ENCODE results near the gene SLC5A10.
"Not testable (repeated sequence)": the region's sequence is repeated elsewhere in the genome, so short reads cannot be mapped to it uniquely, and the experiment has no call there.

Gene SLC5A10

GRCh38 chr17:19021011-19021621 is 69.2 kb downstream of the SLC5A10 start:
- not testable (repeated sequence) for DNase-seq

- DNase-seq = peak; percentile 43
Observed at GRCh38 chr17:19021622-19022083, 69.7 kb downstream of the SLC5A10 start.

- DNase-seq = no peak
Observed at GRCh38 chr17:19022128-19022527, 70.2 kb downstream of the SLC5A10 start.

- DNase-seq = no peak
Observed at GRCh38 chr17:19022747-19023146, 70.8 kb downstream of the SLC5A10 start.

GRCh38 chr17:19023209-19023999 is 71.4 kb downstream of the SLC5A10 start:
- DNase-seq = no peak

- DNase-seq = no peak
Observed at GRCh38 chr17:19024101-19025078, 72.4 kb downstream of the SLC5A10 start.

- not testable (repeated sequence) for DNase-seq
Observed at GRCh38 chr17:19028671-19029070, 76.7 kb downstream of the SLC5A10 start.

- not testable (repeated sequence) for DNase-seq
Observed at GRCh38 chr17:19029740-19030139, 77.8 kb downstream of the SLC5A10 start.

- DNase-seq = not testable (repeated sequence)
Observed at GRCh38 chr17:19030771-19031449, 78.9 kb downstream of the SLC5A10 start.

- peak; percentile 48 for DNase-seq
Observed at GRCh38 chr17:19031729-19032128, 79.8 kb downstream of the SLC5A10 start.

- DNase-seq = not testable (repeated sequence)
Observed at GRCh38 chr17:19032377-19032988, 80.5 kb downstream of the SLC5A10 start.

- not testable (repeated sequence) for DNase-seq
Observed at GRCh38 chr17:19036186-19036585, 84.2 kb downstream of the SLC5A10 start.

- DNase-seq = not testable (repeated sequence)
Observed at GRCh38 chr17:19037547-19037946, 85.6 kb downstream of the SLC5A10 start.

- not testable (repeated sequence) for DNase-seq
Observed at GRCh38 chr17:19038007-19038406, 86.0 kb downstream of the SLC5A10 start.

- DNase-seq = not testable (repeated sequence)
Observed at GRCh38 chr17:19038730-19039129, 86.8 kb downstream of the SLC5A10 start.

- not testable (repeated sequence) for DNase-seq
Observed at GRCh38 chr17:19040350-19040749, 88.4 kb downstream of the SLC5A10 start.

GRCh38 chr17:19041871-19042270 is 89.9 kb downstream of the SLC5A10 start:
- DNase-seq = not testable (repeated sequence)

GRCh38 chr17:19042369-19042768 is 90.4 kb downstream of the SLC5A10 start:
- DNase-seq = not testable (repeated sequence)

GRCh38 chr17:19043032-19043431 is 91.1 kb downstream of the SLC5A10 start:
- DNase-seq = not testable (repeated sequence)

- DNase-seq = not testable (repeated sequence)
Observed at GRCh38 chr17:19044643-19045042, 92.7 kb downstream of the SLC5A10 start.

- DNase-seq = not testable (repeated sequence)
Observed at GRCh38 chr17:19046782-19047375, 94.9 kb downstream of the SLC5A10 start, which contains the start of gene GRAP. GRAP (minus strand) TSS chr17:19046957; CDS start chr17:19046926, 31 bp downstream.
